ENCODE data around the gene ALOX15.
"Not testable (repeated sequence)": the region's sequence is repeated elsewhere in the genome, so short reads cannot be mapped to it uniquely, and the experiment has no call there.

- TF ChIP-seq CTCF (IDR thresholded peaks at IDR 0.05); POLR2AphosphoS5 (IDR thresholded peaks at IDR 0.05); POLR2A (IDR thresholded peaks at IDR 0.05; ENCODE audit: low read depth); EP300 (IDR thresholded peaks at IDR 0.05): not testable (repeated sequence)
Observed at GRCh38 chr17:4655933-4656332, 14.5 kb upstream of the ALOX15 start.

Measured in esophagus muscularis mucosa (tissue), 4 donors.